Measurements from ENCODE around the gene CPXM1. TPM values are rescaled to one million over a fixed set of nuclear protein-coding genes. Genes with fewer than 3 reads are reported as not detected.

Gene CPXM1
- not detected in 5 replicates for total RNA-seq (2022; extraction: Qiagen RNA extraction; ENCODE audit: low read depth)

DNA sequence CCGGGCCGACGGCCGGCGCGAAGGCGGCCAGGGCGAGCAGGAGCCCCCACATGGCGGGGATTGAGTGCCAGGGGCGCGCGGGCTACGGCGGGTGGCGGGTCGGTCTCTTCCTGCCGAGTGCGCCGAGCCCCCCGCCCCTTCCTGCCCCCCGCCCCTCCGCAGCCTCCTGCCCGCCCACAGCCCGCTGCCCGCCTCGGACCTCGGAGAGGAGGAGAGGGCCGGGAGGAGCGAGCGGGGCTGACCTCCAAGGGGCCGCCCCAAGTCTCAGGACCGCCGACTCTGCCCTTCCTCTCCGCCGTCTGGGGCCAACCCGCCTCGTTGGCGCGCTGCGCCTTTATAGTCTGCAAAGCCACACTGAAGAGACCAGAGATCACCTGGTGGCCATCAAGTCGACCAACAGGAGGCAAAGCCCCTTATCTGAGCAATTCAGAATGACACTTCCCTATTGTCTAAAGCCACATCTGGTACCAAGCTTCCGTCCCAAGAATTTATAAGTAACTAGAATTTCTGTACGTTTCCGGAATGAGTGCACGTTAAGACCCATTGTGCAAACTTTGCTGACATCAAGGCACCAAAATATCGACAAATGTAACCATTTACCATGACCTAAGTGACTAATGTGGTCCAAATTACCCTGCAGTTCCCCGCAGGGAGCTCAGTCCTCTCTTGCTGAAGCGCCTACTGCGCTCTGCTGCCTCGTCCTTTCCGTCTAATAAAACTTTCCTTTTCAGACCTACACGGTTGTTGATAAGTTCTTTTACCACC, at the start of gene CPXM1:
Gene CPXM1 (minus strand): TSS at position 107 of the 765 bp plus-strand sequence. CDS start 55 bp downstream, at position 52.

DNA sequence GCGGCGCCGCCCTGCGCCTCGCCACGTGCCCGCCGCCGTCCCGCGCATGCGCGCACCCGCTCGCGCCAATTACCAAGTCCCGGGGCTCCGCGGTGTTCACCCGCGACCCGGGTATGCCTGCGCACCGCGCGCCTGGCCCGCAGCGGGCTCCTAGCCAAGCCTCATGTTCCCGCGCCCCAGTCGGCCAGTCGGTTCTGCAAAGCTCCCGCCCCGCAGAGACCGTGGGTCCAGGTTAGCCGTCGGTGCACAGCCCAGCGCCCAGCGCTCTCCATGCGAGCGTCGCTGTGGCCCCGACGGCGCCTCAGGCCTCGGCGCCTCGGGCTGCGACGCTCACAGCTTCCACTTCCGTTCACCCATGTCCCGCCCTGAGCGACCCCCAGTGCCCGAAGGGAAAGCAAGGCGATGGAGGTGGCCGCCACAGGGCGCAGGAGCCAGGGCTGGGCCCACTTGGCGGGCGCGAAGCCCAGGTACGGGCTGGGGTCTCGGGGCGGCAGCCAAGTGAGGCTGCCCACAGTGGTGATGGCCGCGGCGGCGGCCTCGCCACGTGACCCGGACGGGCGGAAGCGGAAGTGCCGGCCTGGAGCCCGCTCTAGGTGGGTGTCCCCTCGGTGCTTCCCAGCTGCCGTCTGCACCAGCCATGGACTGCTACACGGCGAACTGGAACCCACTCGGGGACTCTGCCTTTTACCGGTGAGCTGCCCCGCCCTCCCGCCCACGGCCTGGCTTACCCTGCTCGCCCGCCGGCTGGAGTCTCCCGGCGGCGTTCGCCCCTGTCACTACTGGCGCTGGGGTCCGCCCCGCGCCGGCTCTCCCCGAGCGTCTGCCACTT, 39.9 kb upstream of the CPXM1 start, which contains the start of the genes PCED1A and VPS16:
Gene PCED1A (minus strand): TSS at position 518 of the 829 bp plus-strand sequence. CDS start 743 bp downstream, outside the sequence.
Gene VPS16 (plus strand): TSS at position 608 of the 829 bp plus-strand sequence. CDS start 30 bp downstream, at position 638.

DNA sequence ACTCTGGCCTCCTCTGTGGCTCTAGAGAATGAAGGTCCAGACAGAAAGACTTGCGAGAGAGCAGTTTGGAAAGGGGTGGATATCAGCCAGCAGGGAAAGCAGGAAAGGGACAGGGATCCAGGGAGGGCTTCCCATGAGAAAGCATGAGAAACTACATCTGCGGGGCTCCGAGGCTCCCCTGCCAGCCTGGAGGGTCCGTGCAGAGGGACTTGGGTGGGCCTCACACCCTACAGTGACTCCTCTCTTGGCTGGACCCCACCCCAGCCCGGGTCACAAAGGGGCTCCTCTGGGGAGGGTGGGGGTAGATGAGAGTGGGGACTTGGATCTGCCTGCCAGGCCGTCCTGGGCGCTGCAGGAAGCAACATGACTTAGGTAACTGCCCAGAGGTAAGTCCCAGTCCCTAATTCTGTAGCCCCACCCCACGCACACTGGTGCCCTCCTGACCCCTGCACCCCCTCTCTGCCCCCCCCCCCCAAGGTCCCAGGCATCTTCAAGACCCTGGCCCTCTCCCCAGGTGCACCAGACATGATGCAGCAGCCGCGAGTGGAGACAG, 15.7 kb upstream of the CPXM1 start, which contains the start of gene TMEM239:
Gene TMEM239 (plus strand): TSS at position 335 of the 553 bp plus-strand sequence. CDS start 191 bp downstream, at position 526.

DNA sequence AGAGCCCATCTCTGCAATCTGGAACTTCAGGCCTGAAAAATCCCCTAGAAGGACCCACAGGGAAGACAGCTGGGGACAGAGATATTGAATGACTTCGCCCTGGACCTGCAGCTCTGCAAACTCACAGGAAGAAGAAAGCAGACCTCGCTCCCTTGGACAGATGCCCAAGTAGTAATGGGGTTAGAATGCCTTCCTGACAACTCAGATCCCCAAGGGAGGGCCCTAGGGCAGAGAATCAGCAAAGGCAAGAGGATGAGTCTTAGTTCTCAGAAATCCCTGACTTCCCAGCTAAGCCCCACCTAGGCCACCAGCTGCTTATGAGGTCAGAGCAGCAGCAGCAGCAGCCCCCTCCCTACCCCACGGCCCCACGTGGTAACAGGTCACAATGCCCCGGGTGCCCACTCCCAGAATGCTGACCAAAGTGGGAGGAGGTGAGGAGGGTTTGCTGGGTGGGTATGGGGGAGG, 14.2 kb upstream of the CPXM1 start, which contains the start of gene C20orf141:
Gene C20orf141 (plus strand): TSS at position 401 of the 465 bp plus-strand sequence. CDS start 198 bp downstream, outside the sequence.

Other genes with a start within 250 kb of the CPXM1 start
- 572 to 771 TPM (median 628 TPM) in 5 replicates for gene NOP56, start 148.0 kb downstream of the CPXM1 start, total RNA-seq (2022; extraction: Qiagen RNA extraction; ENCODE audit: low read depth)
- 122 to 135 TPM (median 131 TPM) in 5 replicates for gene IDH3B, start 136.4 kb downstream of the CPXM1 start, total RNA-seq (2022; extraction: Qiagen RNA extraction; ENCODE audit: low read depth)
- gene EBF4, start 107.8 kb downstream of the CPXM1 start, total RNA-seq (2022; extraction: Qiagen RNA extraction; ENCODE audit: low read depth): 2.4 to 3.0 TPM (median 2.7 TPM) in 5 replicates
- 0.34 to 0.66 TPM (median 0.36 TPM) in 3 of 5 replicates, not detected in the others for gene C20orf141, start 14.4 kb upstream of the CPXM1 start, total RNA-seq (2022; extraction: Qiagen RNA extraction; ENCODE audit: low read depth)
- 0.02 to 0.07 TPM in 2 of 5 replicates, not detected in the others for gene TMEM239, start 15.7 kb upstream of the CPXM1 start, total RNA-seq (2022; extraction: Qiagen RNA extraction; ENCODE audit: low read depth)
- gene PCED1A, start 40.0 kb upstream of the CPXM1 start, total RNA-seq (2022; extraction: Qiagen RNA extraction; ENCODE audit: low read depth): 16.1 to 31.2 TPM (median 25.4 TPM) in 5 replicates
- 23.4 to 34.1 TPM (median 32.3 TPM) in 5 replicates for gene VPS16, start 40.1 kb upstream of the CPXM1 start, total RNA-seq (2022; extraction: Qiagen RNA extraction; ENCODE audit: low read depth)
- 32.8 to 39.8 TPM (median 37.8 TPM) in 5 replicates for gene PTPRA, start 72.9 kb upstream of the CPXM1 start, total RNA-seq (2022; extraction: Qiagen RNA extraction; ENCODE audit: low read depth)
- 0.22 to 0.53 TPM in 2 of 5 replicates, not detected in the others for gene GNRH2, start 243.0 kb upstream of the CPXM1 start, total RNA-seq (2022; extraction: Qiagen RNA extraction; ENCODE audit: low read depth)
- 116 to 163 TPM (median 160 TPM) in 5 replicates for gene MRPS26, start 245.4 kb upstream of the CPXM1 start, total RNA-seq (2022; extraction: Qiagen RNA extraction; ENCODE audit: low read depth)

Measured in A549 treated with RU486 at 1 μM for 4 hours (cell line).